GM18907 (cell line): ENCODE data around the gene ZFYVE9.
"Not testable (repeated sequence)": the region's sequence is repeated elsewhere in the genome, so short reads cannot be mapped to it uniquely, and the experiment has no call there.

Experiments
- ATAC-seq: cut with Tn5 transposase; IDR thresholded peaks from one replicate; pipeline ENCODE4 v1.9.1; 2021; ENCODE audit warnings: mild to moderate bottlenecking, moderate library complexity; ENCODE audit not compliant: unreplicated experiment

Gene ZFYVE9

DNA sequence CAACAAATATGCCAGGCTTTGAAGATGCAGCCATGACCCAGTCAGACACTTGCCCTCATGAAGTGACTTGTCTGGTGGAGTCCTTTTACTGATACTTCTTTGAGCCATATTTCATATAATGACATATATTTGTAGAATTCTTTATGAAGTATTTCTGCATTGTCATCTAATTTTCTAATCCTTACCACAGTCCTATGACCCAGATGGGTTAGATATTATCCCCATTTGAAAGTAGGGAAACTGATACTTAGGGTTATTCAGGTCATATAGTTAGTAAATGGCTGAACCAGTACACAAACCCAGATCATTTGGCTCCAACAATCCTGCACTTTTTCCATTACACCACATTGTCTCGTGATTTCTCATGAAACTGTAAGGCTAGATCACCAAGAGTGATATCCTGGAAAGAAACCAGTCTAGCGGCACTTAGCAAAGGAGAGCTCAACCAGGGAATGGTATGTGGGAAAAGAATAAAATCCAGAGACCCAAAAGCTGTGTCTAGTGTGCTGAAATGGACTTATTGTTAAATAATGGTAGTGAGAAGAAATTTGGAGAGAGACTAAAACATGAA is 49.6 kb downstream of the ZFYVE9 start:
- ATAC-seq = no peak

DNA sequence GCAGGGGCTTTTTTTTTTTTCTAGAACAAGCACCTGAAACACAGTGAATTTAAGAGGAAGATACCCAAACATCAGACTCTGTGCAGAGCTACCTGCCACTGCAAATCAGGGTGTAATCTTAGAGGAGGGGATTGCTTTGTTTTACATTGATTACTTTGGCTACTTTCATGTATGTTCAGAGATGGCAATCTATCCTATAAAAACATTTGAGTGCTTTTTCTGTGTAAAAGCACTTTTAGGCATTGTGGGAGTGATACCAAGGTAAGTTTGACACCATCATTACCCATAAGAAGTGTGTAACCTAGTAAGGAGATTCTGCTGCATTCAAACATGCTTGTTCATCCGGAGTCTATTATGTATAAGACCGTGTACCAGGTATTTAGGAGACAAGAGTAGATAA is 50.1 kb downstream of the ZFYVE9 start:
- ATAC-seq = no peak

DNA sequence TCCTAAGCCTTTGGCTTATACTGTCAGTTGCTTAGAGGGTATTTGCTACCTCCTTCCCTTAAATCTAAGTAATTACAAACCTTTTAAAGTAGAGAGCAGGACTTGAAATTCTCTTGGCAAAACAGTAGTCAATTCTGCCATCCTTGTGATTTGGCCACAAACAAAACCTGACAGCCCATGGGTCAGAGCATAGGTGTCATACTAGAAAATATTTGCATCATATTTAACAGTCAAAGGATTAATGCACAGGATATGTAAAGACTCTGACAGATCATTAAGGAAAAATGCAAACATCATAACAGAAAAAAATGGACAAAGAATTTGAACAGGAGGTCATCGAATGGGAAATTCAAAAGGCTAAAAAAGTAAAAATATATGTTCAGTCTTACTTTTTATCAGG is 50.5 kb downstream of the ZFYVE9 start:
- no peak for ATAC-seq

DNA sequence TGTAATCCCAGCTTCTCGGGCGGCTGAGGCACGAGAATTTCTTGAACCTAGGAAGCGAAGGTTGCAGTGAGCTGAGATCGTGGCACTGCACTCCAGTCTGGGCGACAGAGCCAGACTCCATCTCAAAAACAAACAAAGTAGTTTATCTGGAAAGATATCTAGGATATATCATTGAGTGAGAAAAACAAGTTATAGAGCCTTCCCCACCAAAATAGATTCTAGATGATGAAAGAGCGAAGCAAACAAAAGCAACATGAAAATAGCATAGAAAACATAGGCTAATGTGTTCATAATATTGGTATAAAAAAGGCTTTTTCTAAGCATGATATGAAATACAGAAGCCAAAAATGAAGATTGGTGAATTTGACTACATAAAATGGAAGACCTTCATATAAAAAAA is 52.1 kb downstream of the ZFYVE9 start:
- no peak for ATAC-seq

DNA sequence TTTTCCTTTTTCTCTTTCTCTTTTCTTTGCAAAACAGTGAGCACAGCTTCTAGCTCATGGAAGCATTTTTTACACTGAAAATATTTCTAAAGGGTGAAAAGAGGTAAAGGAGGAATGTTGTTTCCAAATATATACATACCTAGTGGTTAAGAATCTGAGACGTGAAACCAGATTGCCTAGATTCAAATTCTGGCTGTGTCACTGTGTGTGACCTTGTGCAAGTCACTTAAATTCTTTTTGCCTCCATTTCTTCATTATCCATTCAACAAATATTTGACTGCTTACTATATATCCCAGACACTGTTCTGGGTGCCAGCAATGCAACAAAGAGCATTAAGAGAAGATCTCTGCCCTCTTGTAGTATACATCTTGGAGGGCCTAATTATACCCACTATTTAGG is 53.3 kb downstream of the ZFYVE9 start:
- ATAC-seq = no peak

DNA sequence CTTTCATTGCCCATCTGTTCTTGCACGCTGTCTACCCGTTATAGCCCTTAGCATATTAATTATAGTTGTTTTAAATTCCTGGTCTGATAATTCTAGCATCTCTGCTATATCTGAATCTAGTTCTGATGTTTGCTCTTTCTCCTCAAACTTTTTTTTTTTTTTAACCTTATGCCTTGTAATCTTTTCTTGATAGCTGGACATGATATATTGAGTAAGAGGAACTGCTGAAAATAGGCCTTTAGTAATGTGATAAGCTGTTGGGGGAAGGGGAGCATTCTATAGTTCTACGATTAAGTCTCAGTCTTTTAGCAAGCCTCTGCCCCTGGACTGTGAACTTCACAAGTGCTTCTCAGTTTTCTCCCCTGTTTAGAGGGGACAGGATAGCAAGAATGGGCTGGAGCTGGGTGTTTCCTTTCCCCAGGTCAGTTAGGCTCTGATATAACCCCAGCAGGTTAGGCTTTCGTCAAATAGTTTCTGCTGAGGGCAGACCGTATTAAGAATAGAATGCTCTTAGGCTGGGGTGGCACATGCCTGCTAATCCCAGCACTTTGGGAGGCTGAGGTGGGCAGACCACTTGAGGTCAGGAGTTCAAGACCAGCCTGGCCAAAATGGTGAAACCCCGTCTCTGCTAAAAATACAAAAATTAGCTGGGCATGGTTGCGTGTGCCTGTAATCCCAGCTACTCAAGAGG is 62.2 kb downstream of the ZFYVE9 start:
- ATAC-seq = no peak

DNA sequence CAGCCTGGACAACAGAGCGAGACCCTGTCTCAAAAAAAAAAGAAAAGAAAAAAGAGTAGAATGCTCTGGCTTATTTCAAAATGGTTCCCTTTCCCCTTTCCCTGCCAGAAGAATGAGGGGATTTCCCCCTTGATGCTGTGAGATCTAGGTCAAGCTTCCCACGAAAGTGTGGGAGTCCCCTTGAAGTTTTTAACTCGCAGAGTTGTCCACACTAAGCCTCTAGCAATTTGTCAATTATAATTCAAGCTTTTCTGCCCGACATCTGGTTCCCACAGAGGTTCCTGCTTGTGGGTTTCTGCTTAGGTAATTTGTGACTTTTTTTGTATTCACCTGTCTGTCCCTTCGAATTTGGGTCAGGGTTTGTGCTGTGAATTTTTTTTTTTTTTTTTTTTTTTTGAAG is 62.8 kb downstream of the ZFYVE9 start:
- ATAC-seq = no peak

DNA sequence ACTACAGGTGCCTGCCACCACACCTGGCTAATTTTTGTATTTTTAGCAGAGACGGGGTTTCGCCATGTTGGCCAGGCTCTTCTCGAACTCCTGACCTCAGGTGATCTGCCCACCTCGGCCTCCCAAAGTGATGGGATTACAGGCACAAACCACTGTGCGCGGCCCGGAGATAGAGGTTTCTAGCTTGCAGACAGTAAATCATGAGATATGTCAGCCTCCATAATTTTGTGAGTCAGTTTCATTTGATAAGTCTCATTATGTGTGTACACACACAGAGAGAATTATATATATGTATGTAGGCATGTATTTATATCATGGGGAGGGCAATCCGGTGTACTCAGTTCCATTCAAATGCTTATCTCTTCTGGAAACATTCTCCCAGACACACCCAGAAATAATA is 64.8 kb downstream of the ZFYVE9 start:
- not testable (repeated sequence) for ATAC-seq

DNA sequence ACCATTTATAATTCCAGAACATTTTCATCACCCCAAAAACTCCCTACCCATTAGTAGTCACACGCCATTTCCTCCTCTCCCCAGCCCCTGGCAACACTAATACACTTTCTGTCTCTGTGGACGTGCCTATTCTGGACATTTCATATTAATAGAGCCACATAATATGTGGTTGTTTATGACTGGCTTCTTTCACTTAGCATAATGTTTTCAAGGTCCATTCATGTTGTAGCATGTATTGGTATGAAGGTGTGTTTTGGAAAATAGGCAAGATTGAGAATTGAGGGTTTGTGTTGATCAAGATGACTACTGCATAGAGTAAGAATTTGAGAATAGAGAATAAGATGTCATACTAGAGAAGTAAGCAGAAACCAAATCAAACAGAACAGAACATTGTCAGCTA is 67.5 kb downstream of the ZFYVE9 start:
- no peak for ATAC-seq

DNA sequence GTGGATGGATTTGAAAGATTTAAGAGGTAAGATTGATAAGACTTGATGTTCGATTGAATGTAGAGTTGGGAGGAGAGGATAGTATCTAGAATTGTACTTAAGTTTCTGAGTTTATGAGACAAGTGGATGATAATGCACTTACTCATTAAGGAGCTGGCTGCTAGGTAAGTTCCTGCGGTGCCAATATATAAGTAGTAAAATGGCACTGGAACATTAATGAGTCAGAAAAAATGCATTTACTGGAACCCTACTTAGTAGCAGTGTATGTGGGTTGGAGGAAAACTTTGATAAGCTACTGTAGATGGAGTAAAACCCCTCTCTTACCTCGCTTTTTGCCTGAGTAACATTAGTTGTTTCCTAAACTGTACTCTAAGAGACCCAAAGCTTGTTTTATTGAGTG is 68.2 kb downstream of the ZFYVE9 start:
- no peak for ATAC-seq

DNA sequence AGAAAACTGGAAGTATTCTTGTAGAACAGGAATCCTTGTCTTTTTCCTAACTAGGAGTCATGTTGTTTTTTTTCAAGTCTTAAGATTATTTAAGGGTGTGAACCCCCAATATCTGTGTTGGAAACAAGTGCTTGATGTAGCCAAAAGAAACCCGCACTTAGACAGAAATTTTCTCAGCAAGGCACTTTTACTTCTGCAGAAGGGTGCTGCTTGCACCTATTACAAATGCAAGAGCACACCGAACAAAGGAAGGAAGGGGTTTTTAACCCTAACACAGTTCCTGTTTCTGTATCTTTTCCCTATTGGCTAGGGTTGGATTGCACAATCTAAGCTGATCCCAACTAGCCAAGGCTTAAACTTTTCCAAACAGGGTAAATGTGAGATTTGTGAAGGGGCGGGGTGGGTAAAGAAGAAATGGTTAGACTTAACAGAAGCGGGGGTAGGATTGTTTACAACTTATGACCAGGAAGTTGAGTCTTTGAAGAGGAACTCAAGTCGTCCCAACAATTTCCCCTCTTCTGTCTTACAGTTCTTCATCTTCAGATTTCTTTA is 75.1 kb downstream of the ZFYVE9 start:
- ATAC-seq = no peak

DNA sequence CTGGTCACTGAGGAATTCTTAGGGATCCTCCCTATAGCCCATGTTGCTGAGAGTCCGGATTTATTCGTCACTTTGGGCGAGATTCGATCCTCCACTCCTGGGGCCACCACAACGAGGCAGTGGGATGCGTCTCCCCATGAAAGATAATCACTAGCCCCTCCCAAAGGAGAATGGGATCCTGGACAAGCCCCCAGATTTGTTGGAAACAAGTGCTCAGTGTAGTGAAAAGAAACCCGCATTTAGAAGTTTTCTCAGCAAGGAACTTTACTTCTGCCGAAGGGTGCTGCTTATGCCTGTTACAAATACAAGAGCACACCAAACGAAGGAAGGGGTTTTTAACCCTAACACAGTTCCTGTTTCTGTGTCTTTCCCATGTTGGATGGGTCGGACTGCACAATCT is 83.3 kb downstream of the ZFYVE9 start:
- no peak for ATAC-seq

DNA sequence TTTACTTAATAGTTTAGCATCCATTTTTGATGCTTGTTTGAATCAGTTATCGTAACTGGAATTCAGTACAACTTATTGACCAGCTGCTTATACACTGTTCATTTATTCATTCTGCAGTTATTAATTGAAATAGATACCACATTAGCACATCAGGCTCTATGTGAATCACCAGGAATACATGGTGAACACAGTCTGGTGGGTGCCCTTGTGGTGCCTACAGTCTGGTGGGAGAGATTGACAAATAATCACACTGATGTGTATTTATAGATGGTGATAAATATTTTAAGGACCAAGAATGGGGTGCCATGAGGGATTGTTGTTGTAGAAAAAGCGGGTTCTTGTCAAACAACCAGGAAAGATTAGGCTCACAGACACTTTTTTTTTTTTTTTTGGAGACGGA is 87.6 kb downstream of the ZFYVE9 start:
- no peak for ATAC-seq

DNA sequence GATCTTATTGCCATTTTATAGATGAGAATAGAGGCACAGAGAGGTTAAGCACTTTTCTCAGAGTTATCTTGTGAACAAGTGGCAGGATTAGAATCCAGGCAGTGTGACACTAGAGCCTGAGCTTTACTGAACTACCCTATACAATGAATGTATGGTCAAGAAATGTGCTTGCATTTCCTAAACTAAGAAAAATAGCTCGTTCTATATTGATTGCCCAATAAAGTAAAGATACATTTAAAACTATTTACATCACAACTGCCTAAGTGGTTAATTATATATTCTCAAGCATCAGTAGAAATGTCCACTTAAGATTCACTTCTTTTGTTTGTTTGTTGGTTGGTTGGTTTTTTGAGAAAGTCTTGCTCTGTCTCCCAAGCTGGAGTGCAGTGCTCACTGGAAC is 91.6 kb downstream of the ZFYVE9 start:
- no peak for ATAC-seq

DNA sequence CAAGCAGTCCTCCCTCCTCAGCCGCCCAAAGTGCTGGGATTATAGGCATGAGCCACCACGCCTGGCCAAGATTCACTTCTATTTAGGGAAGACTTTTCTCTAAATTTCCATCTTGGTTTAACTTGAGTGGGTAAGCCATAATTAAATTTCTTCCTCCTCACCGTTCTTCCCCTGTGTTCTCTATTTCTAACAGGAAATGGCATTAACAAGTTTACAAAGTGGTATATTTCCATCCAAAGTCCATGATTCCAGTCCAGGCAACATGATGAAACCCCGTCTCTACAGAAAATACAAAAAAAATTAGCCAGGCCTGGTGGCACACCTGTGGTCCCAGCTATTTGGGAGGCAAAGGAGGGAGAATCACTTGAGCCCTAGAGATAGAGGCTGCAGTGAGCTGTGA is 92.1 kb downstream of the ZFYVE9 start:
- no peak for ATAC-seq

DNA sequence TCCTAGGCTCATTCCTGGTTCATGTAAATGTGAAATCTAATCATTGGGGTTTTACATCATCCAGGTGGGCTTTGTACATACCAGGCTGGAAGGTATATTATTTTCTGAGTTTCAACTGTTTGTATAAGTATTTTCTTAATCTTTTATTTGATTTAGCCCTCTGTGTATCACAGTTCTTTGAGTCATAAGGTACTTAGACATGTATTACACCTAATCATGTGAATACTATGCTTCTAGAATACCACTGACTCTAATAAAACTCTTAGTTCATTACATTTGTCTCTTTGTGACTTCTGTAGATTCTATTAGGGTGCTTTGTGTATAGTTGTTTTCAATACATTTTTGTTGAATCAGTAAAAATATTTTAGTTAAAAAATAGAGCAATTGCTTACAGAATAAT is 92.8 kb downstream of the ZFYVE9 start:
- no peak for ATAC-seq

DNA sequence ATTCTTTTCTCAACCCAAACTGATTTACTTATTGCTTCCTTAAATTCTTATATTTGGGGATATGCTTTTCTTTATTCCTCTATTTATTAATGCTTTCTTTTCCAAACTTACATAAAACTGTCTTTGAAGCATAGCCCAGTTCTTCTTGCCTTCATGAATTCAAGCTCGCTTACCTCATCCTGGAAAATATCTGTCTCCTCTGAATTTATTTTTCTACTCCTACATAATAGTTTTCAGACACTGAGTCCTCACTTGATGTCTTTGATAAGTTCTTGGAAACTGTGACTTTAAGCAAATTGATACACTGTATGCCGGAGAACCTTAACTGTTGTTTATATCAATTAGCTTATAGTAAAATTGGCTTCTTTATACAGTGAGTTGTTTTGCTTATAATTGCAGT is 93.8 kb downstream of the ZFYVE9 start:
- ATAC-seq = no peak

DNA sequence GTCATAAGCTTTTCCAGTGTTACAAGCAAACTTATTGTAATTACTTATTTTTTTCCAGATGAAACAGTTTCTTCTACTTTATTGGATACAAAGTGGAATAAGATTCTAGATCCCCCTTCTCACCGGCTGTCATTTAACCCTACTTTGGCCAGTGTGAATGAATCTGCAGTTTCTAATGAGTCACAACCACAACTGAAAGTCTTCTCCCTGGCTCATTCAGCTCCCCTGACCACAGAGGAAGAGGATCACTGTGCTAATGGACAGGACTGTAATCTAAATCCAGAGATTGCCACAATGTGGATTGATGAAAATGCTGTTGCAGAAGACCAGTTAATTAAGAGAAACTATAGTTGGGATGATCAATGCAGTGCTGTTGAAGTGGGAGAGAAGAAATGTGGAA is 95.5 kb downstream of the ZFYVE9 start:
- ATAC-seq = no peak

DNA sequence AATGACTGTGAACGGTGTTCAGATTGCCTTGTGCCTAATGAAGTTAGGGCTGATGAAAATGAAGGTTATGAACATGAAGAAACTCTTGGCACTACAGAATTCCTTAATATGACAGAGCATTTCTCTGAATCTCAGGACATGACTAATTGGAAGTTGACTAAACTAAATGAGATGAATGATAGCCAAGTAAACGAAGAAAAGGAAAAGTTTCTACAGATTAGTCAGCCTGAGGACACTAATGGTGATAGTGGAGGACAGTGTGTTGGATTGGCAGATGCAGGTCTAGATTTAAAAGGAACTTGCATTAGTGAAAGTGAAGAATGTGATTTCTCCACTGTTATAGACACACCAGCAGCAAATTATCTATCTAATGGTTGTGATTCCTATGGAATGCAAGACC is 96.6 kb downstream of the ZFYVE9 start:
- no peak for ATAC-seq

DNA sequence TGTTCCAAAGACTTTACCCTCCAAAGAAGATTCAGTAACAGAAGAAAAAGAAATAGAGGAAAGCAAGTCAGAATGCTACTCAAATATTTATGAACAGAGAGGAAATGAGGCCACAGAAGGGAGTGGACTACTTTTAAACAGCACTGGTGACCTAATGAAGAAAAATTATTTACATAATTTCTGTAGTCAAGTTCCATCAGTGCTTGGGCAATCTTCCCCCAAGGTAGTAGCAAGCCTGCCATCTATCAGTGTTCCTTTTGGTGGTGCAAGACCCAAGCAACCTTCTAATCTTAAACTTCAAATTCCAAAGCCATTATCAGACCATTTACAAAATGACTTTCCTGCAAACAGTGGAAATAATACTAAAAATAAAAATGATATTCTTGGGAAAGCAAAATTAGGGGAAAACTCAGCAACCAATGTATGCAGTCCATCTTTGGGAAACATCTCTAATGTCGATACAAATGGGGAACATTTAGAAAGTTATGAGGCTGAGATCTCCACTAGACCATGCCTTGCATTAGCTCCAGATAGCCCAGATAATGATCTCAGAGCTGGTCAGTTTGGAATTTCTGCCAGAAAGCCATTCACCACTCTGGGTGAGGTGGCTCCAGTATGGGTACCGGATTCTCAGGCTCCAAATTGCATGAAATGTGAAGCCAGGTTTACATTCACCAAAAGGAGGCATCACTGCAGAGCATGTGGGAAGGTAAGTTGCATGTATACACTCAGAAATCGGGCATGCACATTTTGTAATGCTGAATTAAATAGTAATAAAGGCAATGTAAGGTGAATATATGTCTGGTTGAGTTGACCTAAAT is 97.2 kb downstream of the ZFYVE9 start:
- peak; percentile 45 for ATAC-seq

DNA sequence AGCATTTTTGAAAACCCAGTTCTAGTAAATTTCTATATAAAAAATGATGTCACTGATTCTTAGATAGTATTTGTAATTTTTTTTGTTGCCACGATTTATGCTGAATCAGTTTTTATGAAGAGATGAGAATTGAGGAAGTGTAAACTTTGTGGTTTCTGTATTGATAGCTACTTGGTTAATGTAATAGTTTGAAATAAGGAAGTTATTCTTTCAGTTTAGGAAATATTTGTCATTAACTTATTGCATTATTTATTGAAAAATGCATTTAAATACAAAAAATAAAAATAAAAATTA is 97.8 kb downstream of the ZFYVE9 start:
- peak; percentile 76 for ATAC-seq

DNA sequence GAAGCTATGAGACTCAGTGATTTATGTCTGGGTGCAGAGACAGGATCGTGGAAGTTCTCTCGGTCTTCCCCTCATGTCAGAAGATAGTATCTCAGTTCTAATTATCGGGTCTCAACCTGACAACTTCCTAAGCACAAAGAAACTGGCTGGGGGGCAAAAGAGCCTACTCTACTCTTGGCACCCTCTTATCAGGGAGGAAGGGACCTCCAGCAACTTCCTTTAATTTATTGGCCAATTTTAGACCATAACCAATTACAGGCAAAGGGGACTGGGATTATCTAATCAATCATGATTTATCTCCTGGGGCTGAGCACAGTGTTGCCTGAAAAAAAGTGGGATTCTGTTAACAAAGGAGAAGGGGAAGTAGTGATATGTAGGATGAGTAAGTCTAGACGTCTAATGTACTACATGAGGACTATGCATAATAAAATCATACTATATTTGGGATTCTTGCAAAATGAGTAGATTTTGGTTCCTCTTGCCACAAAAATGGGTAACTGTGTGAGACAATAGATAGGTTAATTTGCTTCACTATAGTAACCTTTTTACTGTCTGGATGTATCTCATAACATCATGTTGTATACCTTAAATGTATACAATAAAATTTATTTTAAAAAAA is 98.8 kb downstream of the ZFYVE9 start:
- no peak for ATAC-seq
